Measurements from ENCODE around the gene CLCA4.

Gene CLCA4

DNA sequence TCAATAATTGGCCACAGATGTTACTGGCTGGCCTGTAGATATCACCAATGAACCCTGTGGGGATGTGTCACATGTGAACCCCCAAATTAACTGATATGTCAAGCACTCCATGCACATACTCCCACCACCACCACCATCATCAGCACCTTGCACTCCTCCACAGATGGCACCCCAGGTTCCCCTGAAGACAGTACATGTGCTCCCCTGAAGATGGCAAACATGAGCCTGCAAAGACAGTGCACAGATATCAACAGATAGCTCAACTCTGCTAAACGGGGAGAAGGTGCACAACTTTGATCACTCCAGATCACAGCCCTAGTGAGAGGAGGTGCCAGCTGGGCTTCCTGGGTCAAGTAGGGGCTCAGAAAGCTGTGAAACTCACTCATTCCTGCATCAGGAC is 74.4 kb downstream of the CLCA4 start:
- DNase-seq (ENCODE audit: low read depth): no peak
